Fibroblast of skin of abdomen (primary cell): ENCODE results near the gene MTHFD1L.

Source experiments
- DNase-seq: peaks from one replicate; pipeline ENCODE4 v3.0.0-alpha.2; 2013

The MTHFD1L gene

GRCh38 chr6:150992262-150992661 is 126.8 kb downstream of the MTHFD1L start:
- DNase-seq: no peak

- no peak for DNase-seq
Observed at GRCh38 chr6:150992703-150993102, 127.2 kb downstream of the MTHFD1L start.

GRCh38 chr6:150993253-150993652 is 127.8 kb downstream of the MTHFD1L start:
- DNase-seq: no peak

- DNase-seq: no peak
Observed at GRCh38 chr6:150994026-150994425, 128.5 kb downstream of the MTHFD1L start.

GRCh38 chr6:150996968-150997367 is 131.5 kb downstream of the MTHFD1L start:
- DNase-seq: no peak

GRCh38 chr6:150999107-150999506 is 133.6 kb downstream of the MTHFD1L start:
- DNase-seq: peak; percentile 47

- DNase-seq: no peak
Observed at GRCh38 chr6:150999576-150999975, 134.1 kb downstream of the MTHFD1L start.

GRCh38 chr6:151001387-151002056 is 136.0 kb downstream of the MTHFD1L start:
- no peak for DNase-seq

- DNase-seq: no peak
Observed at GRCh38 chr6:151002057-151002450, 136.6 kb downstream of the MTHFD1L start.

GRCh38 chr6:151002491-151002935 is 137.0 kb downstream of the MTHFD1L start:
- DNase-seq: peak; percentile 33

- DNase-seq: peak; percentile 86
Observed at GRCh38 chr6:151004383-151005024, 139.0 kb downstream of the MTHFD1L start.

GRCh38 chr6:151005164-151005563 is 139.7 kb downstream of the MTHFD1L start:
- no peak for DNase-seq

- DNase-seq: no peak
Observed at GRCh38 chr6:151005896-151006632, 140.6 kb downstream of the MTHFD1L start.

GRCh38 chr6:151007076-151007475 is 141.6 kb downstream of the MTHFD1L start:
- no peak for DNase-seq

- DNase-seq: no peak
Observed at GRCh38 chr6:151007922-151008321, 142.4 kb downstream of the MTHFD1L start.

GRCh38 chr6:151008425-151008824 is 142.9 kb downstream of the MTHFD1L start:
- DNase-seq: no peak

- no peak for DNase-seq
Observed at GRCh38 chr6:151009576-151009975, 144.1 kb downstream of the MTHFD1L start.

- no peak for DNase-seq
Observed at GRCh38 chr6:151010071-151010470, 144.6 kb downstream of the MTHFD1L start.

- DNase-seq: peak; percentile 66
Observed at GRCh38 chr6:151012321-151013294, 147.1 kb downstream of the MTHFD1L start.

- peak; percentile 45 for DNase-seq
Observed at GRCh38 chr6:151014404-151015100, 149.1 kb downstream of the MTHFD1L start.

- DNase-seq: peak; percentile 73
Observed at GRCh38 chr6:151015101-151015700, 149.7 kb downstream of the MTHFD1L start.
